Bladder microvascular endothelial cell (primary cell): ENCODE measurements around the gene PLLP. TPM values are rescaled to one million over a fixed set of nuclear protein-coding genes. Genes with fewer than 3 reads are reported as not detected.

ENCODE experiments used
- total RNA-seq: library from RNA; depleted of rRNA; stranded (reverse); fragments of >200 nt; gene quantifications from 2 replicates; pipeline ENCODE4 v1.2.3, GENCODE V29; 2014

PLLP gene, protein sequence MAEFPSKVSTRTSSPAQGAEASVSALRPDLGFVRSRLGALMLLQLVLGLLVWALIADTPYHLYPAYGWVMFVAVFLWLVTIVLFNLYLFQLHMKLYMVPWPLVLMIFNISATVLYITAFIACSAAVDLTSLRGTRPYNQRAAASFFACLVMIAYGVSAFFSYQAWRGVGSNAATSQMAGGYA
- total RNA-seq = 1.6 and 7.4 TPM in 2 replicates

DNA sequence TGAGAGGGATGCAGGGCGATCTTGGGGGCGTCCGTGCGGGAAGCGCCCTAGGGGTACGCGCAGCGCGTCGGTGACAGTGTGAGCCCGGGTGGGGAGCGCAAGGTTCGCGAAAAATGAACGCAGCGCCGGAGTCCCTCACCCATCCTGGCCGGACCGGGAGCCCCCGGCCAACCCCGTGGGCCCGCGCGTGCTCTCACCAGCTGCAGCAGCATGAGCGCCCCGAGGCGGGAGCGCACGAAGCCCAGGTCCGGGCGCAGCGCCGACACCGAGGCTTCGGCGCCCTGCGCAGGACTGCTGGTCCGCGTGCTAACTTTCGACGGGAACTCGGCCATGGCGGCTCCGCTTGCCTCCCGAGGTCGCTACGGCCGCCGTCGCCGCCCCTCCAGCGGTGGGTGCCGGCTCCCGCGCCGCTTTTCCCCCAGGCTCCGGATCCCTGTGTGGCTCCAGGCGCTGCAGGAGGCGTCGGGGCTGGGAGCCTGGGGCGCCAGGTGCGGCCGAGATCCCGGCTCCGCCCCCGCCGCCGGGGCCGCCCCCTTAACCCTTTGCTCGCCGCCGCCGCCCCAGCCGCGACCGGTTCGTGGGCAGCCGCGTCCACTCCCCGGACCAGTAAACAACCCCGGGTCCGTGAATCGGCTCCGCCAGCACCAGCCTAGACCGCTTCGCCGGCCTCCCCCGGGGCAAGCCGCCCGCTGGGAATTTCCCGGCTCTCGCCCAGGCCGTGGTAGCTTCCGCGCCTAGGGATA lies at the start of gene PLLP:
TSS of gene PLLP (minus strand) at position 464 of the 743 bp plus-strand sequence. CDS start at position 332, 132 bp downstream.

DNA sequence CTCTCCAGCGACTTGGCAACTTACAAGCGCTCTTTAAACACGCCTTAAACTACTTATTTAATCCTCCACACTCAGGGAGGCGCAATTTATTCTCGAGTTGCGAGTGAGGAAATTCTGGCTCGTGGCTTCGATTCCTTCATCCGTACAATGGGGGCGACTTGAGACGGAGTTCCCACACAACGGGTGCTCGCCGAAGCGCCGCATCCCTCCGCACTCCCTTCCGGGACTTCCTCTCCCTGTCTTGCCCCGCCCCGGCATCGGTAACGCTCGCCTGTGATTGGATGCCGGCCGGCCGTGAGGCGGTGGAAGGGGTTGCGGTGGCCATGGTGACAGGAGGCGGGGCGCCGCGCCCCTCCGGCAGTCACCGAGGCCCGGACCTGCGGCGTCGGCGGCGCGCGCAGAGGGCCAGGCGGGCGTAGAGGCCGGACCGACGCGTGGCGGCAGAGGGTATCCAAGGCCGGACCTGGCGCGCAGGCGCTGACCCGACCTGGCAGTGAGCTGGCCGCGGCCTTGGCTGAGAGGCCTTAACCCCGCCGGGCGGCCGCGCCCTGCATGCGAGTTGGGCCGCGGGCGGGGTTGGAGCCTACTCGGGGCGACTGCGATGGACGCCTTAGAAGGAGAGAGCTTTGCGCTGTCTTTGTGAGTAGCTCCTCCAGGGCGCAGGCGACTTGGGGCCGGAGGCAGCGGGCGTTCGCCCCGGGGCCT lies 39.6 kb downstream of the PLLP start, which contains the start of gene ARL2BP:
TSS of gene ARL2BP (plus strand) at position 493 of the 705 bp plus-strand sequence. CDS start at position 602, 109 bp downstream.

Other genes with a start within 250 kb of the PLLP start
- 76.7 and 82.9 TPM in 2 replicates for gene CPNE2, start 192.1 kb downstream of the PLLP start, total RNA-seq
- gene PSME3IP1, start 98.6 kb downstream of the PLLP start, total RNA-seq = 50.8 and 69.4 TPM in 2 replicates
- gene RSPRY1, start 98.3 kb downstream of the PLLP start, total RNA-seq = 32.9 and 67.9 TPM in 2 replicates
- 49.5 and 74.6 TPM in 2 replicates for gene ARL2BP, start 39.4 kb downstream of the PLLP start, total RNA-seq
- gene CCL22, start 74.1 kb upstream of the PLLP start, total RNA-seq = not detected in 2 replicates
- gene CX3CL1, start 87.8 kb upstream of the PLLP start, total RNA-seq = 3.6 and 89.1 TPM in 2 replicates
- not detected in 2 replicates for gene CCL17, start 120.1 kb upstream of the PLLP start, total RNA-seq
- 81.4 and 88.7 TPM in 2 replicates for gene CIAPIN1, start 162.7 kb upstream of the PLLP start, total RNA-seq
- gene COQ9, start 162.8 kb upstream of the PLLP start, total RNA-seq = 33.5 and 64.8 TPM in 2 replicates
- gene POLR2C, start 178.0 kb upstream of the PLLP start, total RNA-seq = 77.7 and 111 TPM in 2 replicates
- gene DOK4, start 201.8 kb upstream of the PLLP start, total RNA-seq = 9.9 and 16.6 TPM in 2 replicates